PC-9 (cell line): ENCODE data around the gene SND1.

Source experiments
- CTCF ChIP-seq: fragments of 200-600 bp; sonication (generic); conservative IDR thresholded peaks from 2 replicates; pipeline ENCODE4 v1.6.1; 2017; ENCODE audit warnings: mixed run types, antibody characterized with exemption, mild to moderate bottlenecking, moderate library complexity
- EZH2 ChIP-seq: fragments of 200-600 bp; sonication (generic); IDR thresholded peaks from 2 replicates; pipeline ENCODE4 v1.8.0; 2017; ENCODE audit warnings: antibody characterized with exemption, low read depth

- no peak for TF ChIP-seq EZH2
- TF ChIP-seq CTCF = no peak
These were observed 416.0 kb downstream of the SND1 start for GRCh38 chr7:128067983-128068382.
